Loucy (cell line): ENCODE data around the gene RAET1L.

Source experiments
- EZH2phosphoT487 ChIP-seq: fragments of 200-600 bp; IDR thresholded peaks from 2 replicates; pipeline ENCODE4 v1.6.1; 2018; ENCODE audit warnings: antibody characterized with exemption, mild to moderate bottlenecking, moderate library complexity, borderline replicate concordance
- TF ChIP-seq, protein P1 (sequence below): fragments of 200-600 bp; sonication (generic); conservative IDR thresholded peaks from 2 replicates; pipeline ENCODE4 v1.5.1; 2014; ENCODE audit warnings: mild to moderate bottlenecking, antibody characterized with exemption, low read length

DNA sequence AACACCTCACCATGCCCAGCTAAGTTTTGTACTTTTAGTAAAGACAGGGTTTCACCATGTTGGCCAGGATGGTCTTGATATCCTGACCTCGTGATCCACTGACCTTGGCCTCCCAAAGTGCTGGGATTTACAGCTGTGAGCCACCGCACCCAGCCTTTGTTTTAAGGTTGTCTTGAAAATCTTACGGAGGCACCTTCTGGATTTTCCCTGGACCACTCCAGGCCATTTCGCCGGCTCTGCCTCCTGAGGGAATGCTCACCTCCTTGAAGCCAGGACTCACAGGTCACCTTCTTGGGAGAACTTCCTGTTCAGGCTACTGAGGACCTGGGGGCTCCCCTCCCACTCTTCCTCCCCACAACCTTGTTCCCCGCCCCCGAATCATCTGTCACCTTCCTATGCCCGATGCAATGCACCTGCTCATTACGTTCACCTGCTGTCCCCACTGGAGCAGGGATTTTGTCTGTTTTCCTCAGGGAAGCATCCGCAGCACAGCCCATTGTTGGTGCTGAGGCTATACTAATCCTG, 19.4 kb upstream of the RAET1L start:
- TF ChIP-seq, protein P1, sequence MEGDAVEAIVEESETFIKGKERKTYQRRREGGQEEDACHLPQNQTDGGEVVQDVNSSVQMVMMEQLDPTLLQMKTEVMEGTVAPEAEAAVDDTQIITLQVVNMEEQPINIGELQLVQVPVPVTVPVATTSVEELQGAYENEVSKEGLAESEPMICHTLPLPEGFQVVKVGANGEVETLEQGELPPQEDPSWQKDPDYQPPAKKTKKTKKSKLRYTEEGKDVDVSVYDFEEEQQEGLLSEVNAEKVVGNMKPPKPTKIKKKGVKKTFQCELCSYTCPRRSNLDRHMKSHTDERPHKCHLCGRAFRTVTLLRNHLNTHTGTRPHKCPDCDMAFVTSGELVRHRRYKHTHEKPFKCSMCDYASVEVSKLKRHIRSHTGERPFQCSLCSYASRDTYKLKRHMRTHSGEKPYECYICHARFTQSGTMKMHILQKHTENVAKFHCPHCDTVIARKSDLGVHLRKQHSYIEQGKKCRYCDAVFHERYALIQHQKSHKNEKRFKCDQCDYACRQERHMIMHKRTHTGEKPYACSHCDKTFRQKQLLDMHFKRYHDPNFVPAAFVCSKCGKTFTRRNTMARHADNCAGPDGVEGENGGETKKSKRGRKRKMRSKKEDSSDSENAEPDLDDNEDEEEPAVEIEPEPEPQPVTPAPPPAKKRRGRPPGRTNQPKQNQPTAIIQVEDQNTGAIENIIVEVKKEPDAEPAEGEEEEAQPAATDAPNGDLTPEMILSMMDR = no peak
- TF ChIP-seq EZH2phosphoT487 = no peak
